HG03095 (cell line): ENCODE data around the gene ABCE1.

Experiments
- ATAC-seq: cut with Tn5 transposase; IDR thresholded peaks from one replicate; pipeline ENCODE4 v1.9.1; 2021; ENCODE audit warnings: moderate library complexity; ENCODE audit not compliant: unreplicated experiment

Gene ABCE1

GRCh38 chr4:145171911-145172310 lies 73.8 kb downstream of the ABCE1 start:
- ATAC-seq: no peak

DNA sequence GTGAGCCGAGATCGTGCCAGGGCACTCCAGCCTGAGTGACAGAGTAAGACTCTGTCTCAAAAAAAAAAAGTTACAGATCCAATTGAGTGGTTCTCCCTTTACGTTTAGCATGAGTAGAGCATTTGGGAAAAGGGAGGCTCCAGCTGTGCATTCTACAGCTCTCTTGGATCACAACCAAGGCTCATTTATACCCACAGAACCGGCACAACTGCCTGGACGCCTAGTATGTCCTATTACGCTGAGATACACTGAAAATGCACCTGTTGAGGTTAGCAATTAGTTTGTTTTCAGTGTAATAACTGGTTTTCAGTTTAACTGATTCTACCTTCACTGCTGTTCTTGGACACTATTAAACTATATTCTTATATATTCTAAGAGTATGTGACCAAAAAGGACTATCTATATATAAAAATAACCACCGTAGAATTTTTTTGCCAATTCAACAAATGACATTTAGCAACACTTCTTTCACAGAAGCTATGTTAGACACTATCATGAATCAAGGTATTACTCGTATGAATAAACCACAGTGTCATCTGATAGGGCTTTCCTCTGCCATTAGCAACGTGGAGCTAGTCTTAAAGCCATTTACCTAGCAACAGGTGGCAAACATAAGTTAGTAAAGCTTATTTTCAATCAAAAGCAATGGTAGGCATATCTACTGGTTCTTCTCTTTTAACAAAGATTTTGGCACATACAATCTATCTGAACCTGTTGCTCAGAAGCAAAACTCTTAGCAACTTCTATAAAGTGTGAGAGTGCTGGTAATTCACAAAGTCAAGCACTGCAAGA lies 78.7 kb downstream of the ABCE1 start:
- no peak for ATAC-seq

- ATAC-seq: no peak
Observed at GRCh38 chr4:145177511-145177905, 79.4 kb downstream of the ABCE1 start.

DNA sequence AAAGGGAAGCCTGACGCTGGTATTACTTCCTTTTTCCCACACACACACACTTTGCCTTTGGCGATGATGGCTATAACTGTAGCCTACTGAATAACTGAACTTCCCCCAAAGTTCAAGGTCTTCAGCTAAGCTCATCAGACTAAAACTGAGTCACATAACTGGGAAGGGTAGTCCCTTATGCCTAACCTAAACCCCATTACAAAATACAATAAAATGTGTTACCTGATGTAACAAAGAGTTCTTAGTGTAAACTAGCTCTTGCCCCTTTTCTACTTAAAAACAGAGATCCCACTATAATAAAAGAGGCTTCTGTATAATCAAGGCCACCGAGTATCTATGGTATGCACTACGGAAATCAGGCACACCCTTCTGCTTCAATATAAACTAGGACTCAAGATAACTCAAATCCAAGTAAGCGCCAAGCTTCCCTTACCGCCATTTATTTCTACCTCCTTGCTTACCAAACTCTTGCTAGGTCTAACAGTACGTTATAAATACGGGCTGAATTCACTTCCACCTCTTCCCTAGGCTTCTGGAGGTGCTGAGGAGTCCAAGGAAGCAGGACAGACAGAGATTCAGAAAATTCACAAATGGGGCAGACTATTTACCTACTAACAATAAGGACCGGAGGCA lies 79.9 kb downstream of the ABCE1 start:
- no peak for ATAC-seq

- no peak for ATAC-seq
Observed at GRCh38 chr4:145178740-145179280, 80.7 kb downstream of the ABCE1 start.
